ENCODE measurements around the gene TMEM178B.
"Not testable (repeated sequence)": the region's sequence is repeated elsewhere in the genome, so short reads cannot be mapped to it uniquely, and the experiment has no call there.

Gene TMEM178B

GRCh38 chr7:141185369-141185967, 111.6 kb downstream of the TMEM178B start:
- DNase-seq: no peak

- no peak for DNase-seq
These were observed 115.4 kb downstream of the TMEM178B start for GRCh38 chr7:141189231-141189630.

GRCh38 chr7:141190495-141190894, 116.6 kb downstream of the TMEM178B start:
- DNase-seq: no peak

GRCh38 chr7:141191277-141191676, 117.4 kb downstream of the TMEM178B start:
- no peak for DNase-seq

GRCh38 chr7:141193066-141193465, 119.2 kb downstream of the TMEM178B start:
- no peak for DNase-seq

- not testable (repeated sequence) for DNase-seq
These were observed 121.9 kb downstream of the TMEM178B start for GRCh38 chr7:141195722-141196121.

GRCh38 chr7:141198194-141198958, 124.5 kb downstream of the TMEM178B start:
- DNase-seq: no peak

GRCh38 chr7:141200191-141201108, 126.6 kb downstream of the TMEM178B start:
- DNase-seq: no peak

- DNase-seq: no peak
These were observed 127.5 kb downstream of the TMEM178B start for GRCh38 chr7:141201145-141201885.

- no peak for DNase-seq
These were observed 128.7 kb downstream of the TMEM178B start for GRCh38 chr7:141202535-141202934.

GRCh38 chr7:141203177-141203576, 129.3 kb downstream of the TMEM178B start:
- DNase-seq: no peak

- DNase-seq: no peak
These were observed 129.7 kb downstream of the TMEM178B start for GRCh38 chr7:141203586-141203985.

GRCh38 chr7:141207661-141208060, 133.8 kb downstream of the TMEM178B start:
- no peak for DNase-seq

- no peak for DNase-seq
These were observed 134.7 kb downstream of the TMEM178B start for GRCh38 chr7:141208539-141208938.

- DNase-seq: peak; percentile 3
These were observed 135.6 kb downstream of the TMEM178B start for GRCh38 chr7:141209454-141209853.

GRCh38 chr7:141210862-141211261, 137.0 kb downstream of the TMEM178B start:
- no peak for DNase-seq

GRCh38 chr7:141213226-141213625, 139.4 kb downstream of the TMEM178B start:
- DNase-seq: no peak

- no peak for DNase-seq
These were observed 144.1 kb downstream of the TMEM178B start for GRCh38 chr7:141217938-141218337.

- no peak for DNase-seq
These were observed 145.1 kb downstream of the TMEM178B start for GRCh38 chr7:141218941-141219340.

- peak; percentile 17 for DNase-seq
These were observed 146.5 kb downstream of the TMEM178B start for GRCh38 chr7:141220263-141220880.

- DNase-seq: peak; percentile 1
These were observed 147.2 kb downstream of the TMEM178B start for GRCh38 chr7:141221007-141221612.
